HG02870 (cell line): ENCODE data around the gene AGMAT.
A peak's percentile ranks its signal among the peaks of the same experiment; 100 is the strongest.
"Not testable (repeated sequence)": the region's sequence is repeated elsewhere in the genome, so short reads cannot be mapped to it uniquely, and the experiment has no call there.

ENCODE experiments used
- ATAC-seq: cut with Tn5 transposase; IDR thresholded peaks from one replicate; pipeline ENCODE4 v1.9.1; 2021; ENCODE audit warnings: mild to moderate bottlenecking, moderate library complexity; ENCODE audit not compliant: unreplicated experiment

The AGMAT gene

GRCh38 chr1:15616373-15617172 is 31.7 kb upstream of the AGMAT start:
- ATAC-seq: peak; percentile 21

DNA sequence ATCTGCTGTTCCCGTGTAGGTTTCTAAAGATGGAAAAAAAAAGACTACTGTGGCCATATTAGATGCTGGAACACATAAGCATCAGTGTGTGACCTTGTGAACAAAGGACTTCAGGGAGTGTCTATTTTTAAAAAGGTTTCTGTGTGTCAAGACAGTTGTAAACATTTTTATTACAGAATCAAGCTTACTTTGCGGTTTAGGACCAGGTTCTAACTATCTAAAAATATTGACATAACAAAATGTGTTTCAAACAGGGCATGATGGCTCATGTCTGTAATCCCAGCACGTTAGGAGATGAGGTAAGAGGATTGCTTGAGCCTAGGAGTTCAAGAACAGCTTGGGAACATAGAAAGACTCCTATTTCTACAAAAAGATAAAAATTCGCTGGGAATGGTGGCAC is 25.3 kb upstream of the AGMAT start:
- ATAC-seq: no peak

- ATAC-seq: no peak
Measured at GRCh38 chr1:15609631-15610030, 24.8 kb upstream of the AGMAT start.

DNA sequence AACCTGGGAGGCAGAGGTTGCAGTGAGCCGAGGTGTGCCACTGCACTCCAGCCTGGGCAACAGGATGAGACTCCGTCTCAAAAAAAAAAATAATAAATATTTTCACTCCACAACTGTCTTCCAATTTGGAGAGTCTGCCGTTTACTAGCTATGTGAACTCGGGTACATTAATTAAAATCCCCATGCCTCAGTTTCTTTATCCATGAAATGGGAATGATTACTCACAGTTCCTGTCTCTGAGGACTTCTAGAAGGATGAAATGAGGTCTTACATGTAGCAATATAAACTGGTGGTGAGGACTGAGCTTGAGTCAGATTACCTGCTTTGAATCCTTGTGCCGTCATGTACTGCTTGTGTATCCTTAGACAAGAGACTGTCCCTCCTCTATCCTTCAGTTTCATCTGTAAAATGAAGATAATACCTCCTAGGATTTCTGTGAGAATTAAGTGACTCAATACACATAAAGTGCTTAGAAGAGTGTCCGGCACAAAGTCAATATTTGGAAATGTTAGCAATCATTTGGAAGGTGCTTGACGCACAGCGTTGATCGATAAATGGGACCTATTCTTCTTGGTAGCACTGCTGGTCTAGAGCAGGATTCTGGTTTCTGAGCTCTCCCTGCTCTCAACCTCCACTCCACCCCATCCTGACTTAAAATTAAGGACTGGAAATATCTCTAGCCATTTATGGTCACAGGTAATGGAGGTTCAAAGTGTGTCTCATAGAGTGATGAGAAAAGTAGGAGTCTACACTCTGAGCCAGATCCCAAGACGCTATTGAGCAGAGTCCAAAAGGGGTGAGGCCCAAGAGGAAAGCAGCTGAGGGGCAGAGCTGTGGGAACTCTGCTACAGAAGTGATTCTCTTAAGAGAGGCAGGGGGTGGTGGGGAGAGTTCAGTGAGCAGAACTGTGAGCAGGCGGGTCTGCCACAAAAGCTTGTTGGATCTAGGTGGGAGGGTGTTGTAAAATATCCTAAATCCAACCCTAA is 20.8 kb upstream of the AGMAT start:
- no peak for ATAC-seq

DNA sequence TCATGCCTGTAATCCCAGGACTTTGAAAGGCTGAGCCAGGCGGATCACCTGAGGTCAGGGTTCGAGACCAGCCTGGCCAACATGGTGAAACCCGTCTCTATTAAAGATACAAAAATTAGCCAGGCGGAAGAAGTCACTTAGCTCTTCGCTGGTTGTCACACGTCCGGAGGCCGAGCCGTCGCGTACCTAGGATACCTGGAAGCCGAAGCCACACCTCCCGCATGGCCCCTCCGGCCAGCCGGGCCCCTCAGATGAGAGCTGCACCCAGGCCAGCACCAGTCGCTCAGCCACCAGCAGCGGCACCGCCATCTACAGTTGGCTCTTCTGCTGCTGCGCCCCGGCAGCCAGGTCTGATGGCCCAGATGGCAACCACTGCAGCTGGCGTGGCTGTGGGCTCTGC is 19.5 kb upstream of the AGMAT start:
- not testable (repeated sequence) for ATAC-seq

DNA sequence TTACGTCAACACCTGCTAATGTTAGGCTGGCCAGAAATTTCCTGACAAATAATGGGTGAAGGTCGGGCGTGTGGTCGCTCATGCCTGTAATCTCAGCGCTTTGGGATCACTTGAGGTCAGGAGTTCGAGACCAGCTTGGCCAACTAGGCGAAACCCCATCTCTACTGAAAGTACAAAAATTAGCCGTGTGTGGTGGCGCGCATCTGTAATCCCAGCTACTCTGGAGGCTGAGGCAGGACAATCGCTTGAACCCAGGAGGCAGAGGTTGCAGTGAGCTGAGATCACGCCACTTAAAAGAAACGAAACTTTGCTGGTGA is 19.1 kb upstream of the AGMAT start:
- not testable (repeated sequence) for ATAC-seq

DNA sequence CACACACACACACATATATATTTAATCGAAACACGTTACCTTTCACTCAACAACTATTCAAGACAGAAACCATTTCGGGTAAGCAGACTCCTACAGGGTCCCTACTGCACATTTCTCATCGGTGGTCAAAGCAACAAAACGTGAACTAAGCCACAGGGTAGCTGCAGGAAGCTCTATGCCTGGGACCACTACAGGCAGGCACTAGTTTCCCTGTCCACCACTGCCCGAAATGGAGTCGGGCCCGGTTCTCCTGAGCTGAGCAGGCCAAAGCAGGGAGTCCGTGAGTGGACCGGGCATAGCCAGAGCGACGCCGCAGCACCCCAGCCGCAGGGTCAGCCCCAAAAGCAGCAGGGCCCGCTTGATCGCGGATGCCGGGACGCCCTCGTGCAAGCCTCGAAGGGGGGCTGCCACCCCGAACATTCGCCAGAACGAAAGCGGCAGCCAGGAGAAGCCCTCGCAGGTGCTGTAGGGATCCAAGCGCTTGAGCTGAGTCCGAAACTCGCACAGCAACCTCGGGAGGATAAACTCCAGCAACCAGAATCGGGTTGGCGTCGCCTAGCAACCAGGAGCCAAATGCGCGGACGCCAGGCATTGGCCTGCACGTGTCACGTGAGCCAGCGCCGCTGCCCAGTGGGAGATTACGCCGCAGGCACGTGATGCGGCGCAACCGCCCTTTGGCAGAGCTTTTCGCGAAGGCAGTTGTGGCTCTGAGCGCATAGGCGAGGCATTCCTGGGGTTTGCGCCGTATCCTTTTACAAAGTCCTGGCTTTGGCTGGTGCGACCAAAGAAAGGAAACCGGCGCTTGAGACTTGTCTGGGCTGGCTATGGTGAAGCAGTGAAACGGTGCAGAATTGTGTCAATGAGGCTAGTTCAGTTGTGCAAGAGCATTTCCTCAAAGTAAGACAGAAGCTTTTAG is 18.5 kb upstream of the AGMAT start:
- peak; percentile 84 for ATAC-seq

GRCh38 chr1:15598436-15598835 is 13.6 kb upstream of the AGMAT start:
- ATAC-seq: no peak

DNA sequence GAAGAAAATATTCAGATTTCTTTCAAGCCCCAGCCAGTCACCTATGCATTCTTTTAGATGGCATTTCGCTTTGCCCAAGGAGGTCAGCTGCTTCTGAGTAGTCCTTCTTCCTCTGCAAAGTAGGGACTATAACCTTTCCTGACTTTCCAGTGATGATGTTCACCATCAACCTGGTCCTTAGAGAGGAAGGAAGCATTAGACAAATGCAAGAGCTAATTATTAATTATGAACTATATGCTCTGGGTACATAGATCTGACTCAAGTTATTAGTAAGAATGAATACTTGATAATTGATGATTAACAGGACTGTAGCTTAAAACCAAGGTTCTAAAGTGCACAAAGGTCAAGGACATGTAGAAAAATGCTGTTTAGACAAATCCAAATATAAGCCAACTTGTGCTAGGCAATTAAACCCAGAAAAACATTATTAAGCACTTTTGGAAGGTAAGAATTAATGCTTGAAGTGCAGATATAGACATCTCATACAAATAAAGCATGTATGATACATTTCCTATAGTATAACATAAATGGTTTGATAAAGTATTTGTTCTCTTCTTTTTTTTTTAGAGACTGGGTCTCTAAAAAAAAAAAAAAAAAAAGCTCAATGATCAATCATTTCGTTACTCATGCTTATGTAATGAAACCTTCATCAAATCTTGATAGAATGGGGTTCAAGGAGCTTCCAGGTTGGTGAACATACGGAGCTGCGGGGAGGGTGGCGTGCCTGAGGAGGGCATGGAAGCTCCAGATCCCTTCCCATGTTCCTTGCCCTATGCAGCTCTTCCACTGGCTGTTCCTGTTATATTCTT is 11.2 kb upstream of the AGMAT start:
- no peak for ATAC-seq

DNA sequence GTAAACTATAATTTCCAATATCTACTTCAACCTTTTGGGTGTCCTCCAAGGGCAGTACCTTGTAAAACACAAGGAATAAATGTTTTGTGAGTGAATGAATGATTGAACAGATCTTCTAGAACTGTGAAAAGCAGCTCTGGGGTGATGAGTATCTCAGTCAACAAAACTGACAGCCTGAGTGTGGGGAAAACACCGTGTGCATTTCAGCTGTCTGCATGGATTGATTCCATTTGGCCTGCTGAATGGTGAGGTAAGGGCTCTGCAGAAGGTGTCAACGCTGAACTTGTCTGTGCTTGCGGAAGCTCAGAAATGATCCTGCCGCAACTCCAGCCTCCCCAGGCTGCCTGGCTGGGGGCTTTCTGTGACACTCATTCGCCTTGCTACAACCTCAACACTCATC is 7.4 kb upstream of the AGMAT start:
- ATAC-seq: no peak

- no peak for ATAC-seq
Measured at GRCh38 chr1:15583016-15583706, 1.7 kb downstream of the AGMAT start.

- ATAC-seq: no peak
Measured at GRCh38 chr1:15579683-15580047, 5.2 kb downstream of the AGMAT start.

GRCh38 chr1:15578921-15579682 is 5.7 kb downstream of the AGMAT start:
- no peak for ATAC-seq

DNA sequence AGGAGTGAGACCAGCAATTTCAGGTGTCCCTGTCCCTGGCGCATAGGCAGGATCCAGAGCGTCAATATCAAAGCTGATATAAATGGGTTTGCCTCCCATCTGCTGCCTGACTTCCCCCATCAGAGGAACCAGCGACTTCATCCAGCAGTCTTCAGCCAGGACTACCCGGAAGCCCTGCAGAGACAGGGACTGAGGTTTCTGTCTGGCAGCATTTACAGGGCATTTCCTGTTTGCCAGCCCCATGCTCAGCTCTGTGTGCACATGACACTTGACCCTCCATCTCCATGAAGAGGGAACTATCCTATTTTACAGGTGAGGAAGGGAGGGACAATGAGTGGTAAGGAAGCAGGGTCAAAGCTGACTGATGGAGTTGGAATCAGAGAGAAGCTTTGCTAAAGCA is 7.2 kb downstream of the AGMAT start:
- no peak for ATAC-seq

GRCh38 chr1:15575549-15576150 is 9.2 kb downstream of the AGMAT start:
- ATAC-seq: no peak

GRCh38 chr1:15574741-15575140 is 10.1 kb downstream of the AGMAT start:
- ATAC-seq: no peak

DNA sequence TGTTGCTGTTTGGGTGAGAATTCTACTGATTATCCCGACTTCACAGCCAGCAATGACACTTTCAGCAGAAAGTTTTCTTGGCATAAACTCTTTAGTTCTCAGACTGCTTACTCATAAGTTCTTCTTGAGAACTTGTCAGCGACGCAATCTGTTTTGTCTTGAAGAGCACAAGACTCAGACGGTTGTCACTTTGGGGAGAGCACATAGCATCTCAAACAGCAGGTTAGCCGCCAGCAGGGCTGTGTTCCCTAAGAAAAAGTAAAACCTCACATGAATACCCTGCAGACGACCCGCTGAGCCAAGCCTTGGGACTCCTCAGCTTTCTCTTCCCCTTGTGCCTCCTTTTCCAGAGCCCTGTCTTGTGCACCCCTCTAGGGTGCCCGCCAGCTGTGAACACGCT is 11.4 kb downstream of the AGMAT start:
- ATAC-seq: no peak

DNA sequence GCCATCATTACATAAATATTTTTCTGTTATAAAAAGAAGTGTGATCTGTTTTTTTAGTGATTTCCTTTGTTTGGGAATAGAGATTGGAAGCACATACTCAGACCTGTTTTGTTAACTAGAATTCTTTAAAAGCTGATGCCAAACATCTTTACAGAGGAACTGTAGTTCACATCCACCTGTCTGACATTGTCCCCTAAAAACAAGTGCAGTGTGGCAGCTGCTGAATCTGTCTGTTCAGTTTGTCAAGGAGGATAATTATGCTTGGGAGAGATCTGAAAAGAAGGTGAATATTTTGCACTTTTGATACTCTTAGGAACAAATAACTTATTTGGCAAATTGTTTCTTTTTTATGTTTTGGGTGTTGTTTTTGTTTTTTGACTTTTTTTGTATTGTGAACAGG is 13.6 kb downstream of the AGMAT start:
- ATAC-seq: no peak

DNA sequence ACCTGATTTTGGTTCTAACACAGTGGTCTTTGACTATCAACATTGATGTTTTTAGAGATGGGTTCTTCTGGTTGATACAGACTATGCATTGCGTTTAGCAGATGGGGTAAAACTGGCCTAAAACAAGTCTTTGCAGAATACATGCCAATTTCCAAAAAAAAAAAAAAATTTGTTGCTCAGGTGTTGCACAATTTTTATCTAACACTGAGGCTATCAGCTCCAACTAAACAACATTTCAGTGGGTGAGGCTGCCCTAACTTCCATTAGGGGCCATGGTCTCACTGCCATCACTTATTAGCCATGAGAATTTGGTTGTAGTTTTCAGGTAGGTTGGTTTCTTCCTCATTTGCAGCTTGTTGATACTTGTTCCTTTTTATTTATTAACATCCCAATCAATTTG is 14.0 kb downstream of the AGMAT start:
- no peak for ATAC-seq
